Measurements from ENCODE around the gene C15orf39.

The C15orf39 gene

GRCh38 chr15:75158402-75158801, 43.3 kb upstream of the C15orf39 start:
- no peak overlapping the region for H3K4me3 ChIP-seq (ENCODE audit: low read length)
- H3K4me1 ChIP-seq (ENCODE audit: control insufficient read depth, low read length): peaks cover 6% of the 10 kb centered on the region
- no peaks in the 10 kb centered on the region for H3K79me2 ChIP-seq (ENCODE audit: control insufficient read depth, low read length)
- H3K27ac ChIP-seq (ENCODE audit: low read depth, low read length): no peak overlapping the region
- TF ChIP-seq CTCF (IDR thresholded peaks at IDR 0.05; ENCODE audit: low read depth, low read length, poor library complexity, severe bottlenecking) (no peak), EZH2phosphoT487 (IDR thresholded peaks at IDR 0.05; ENCODE audit: borderline replicate concordance, low read length) (no peak)
- H3K4me2 ChIP-seq (ENCODE audit: low read length): no peak overlapping the region
- no peaks in the 10 kb centered on the region for H3F3A ChIP-seq (ENCODE audit: control insufficient read depth, insufficient read depth)
- H3K9me2 ChIP-seq (replicated peaks; ENCODE audit: control insufficient read depth, low read length): no peaks in the 10 kb centered on the region
- H3K9me3 ChIP-seq (ENCODE audit: control insufficient read depth, insufficient read depth, low read length): no peaks in the 10 kb centered on the region; the same call in 1 of the 2 replicates
- no peaks in the 10 kb centered on the region for H3K36me3 ChIP-seq (ENCODE audit: control insufficient read depth, low read length)
- peaks cover 6% of the 10 kb centered on the region for H3K27me3 ChIP-seq (ENCODE audit: control insufficient read depth, low read length)
- H4K20me1 ChIP-seq (ENCODE audit: control insufficient read depth, insufficient read depth, low read depth, low read length): no peaks in the 10 kb centered on the region

GRCh38 chr15:75159244-75159643, 42.4 kb upstream of the C15orf39 start:
- peaks cover 6% of the 10 kb centered on the region for H3K27me3 ChIP-seq (ENCODE audit: control insufficient read depth, low read length)

GRCh38 chr15:75161106-75161916, 40.4 kb upstream of the C15orf39 start:
- Histone ChIP-seq H4K20me1 (ENCODE audit: control insufficient read depth, insufficient read depth, low read depth, low read length) (no peaks in the 10 kb centered on the region), H3K9me2 (replicated peaks; ENCODE audit: control insufficient read depth, low read length) (no peaks in the 10 kb centered on the region), H3K79me2 (ENCODE audit: control insufficient read depth, low read length) (no peaks in the 10 kb centered on the region), H3F3A (ENCODE audit: control insufficient read depth, insufficient read depth) (no peaks in the 10 kb centered on the region), H3K27ac (ENCODE audit: low read depth, low read length) (no peak overlapping the region), H3K9me3 (ENCODE audit: control insufficient read depth, insufficient read depth, low read length) (no peaks in the 10 kb centered on the region), H3K27me3 (ENCODE audit: control insufficient read depth, low read length) (peaks cover 6% of the 10 kb centered on the region), H3K4me2 (ENCODE audit: low read length) (no peak overlapping the region), H3K4me3 (ENCODE audit: low read length) (no peak overlapping the region), H3K4me1 (ENCODE audit: control insufficient read depth, low read length) (peaks cover 4% of the 10 kb centered on the region), H3K36me3 (ENCODE audit: control insufficient read depth, low read length) (no peaks in the 10 kb centered on the region)
- TF ChIP-seq CTCF (IDR thresholded peaks at IDR 0.05; ENCODE audit: low read depth, low read length, poor library complexity, severe bottlenecking) (no peak), EZH2phosphoT487 (IDR thresholded peaks at IDR 0.05; ENCODE audit: borderline replicate concordance, low read length) (no peak)

More at GRCh38 chr15:75159244-75159643, 42.4 kb upstream of the C15orf39 start:
- Histone ChIP-seq H3F3A (ENCODE audit: control insufficient read depth, insufficient read depth) (no peaks in the 10 kb centered on the region), H3K36me3 (ENCODE audit: control insufficient read depth, low read length) (no peaks in the 10 kb centered on the region), H3K4me3 (ENCODE audit: low read length) (no peak overlapping the region), H3K9me3 (ENCODE audit: control insufficient read depth, insufficient read depth, low read length) (no peaks in the 10 kb centered on the region), H4K20me1 (ENCODE audit: control insufficient read depth, insufficient read depth, low read depth, low read length) (no peaks in the 10 kb centered on the region), H3K27ac (ENCODE audit: low read depth, low read length) (no peak overlapping the region), H3K79me2 (ENCODE audit: control insufficient read depth, low read length) (no peaks in the 10 kb centered on the region), H3K4me1 (ENCODE audit: control insufficient read depth, low read length) (peaks cover 5% of the 10 kb centered on the region), H3K4me2 (ENCODE audit: low read length) (no peak overlapping the region), H3K9me2 (replicated peaks; ENCODE audit: control insufficient read depth, low read length) (no peaks in the 10 kb centered on the region)
- TF ChIP-seq CTCF (IDR thresholded peaks at IDR 0.05; ENCODE audit: low read depth, low read length, poor library complexity, severe bottlenecking): no peak
- TF ChIP-seq EZH2phosphoT487 (IDR thresholded peaks at IDR 0.05; ENCODE audit: borderline replicate concordance, low read length): no peak

Measured in DOHH2 (cell line).